HCT116 (cell line): ENCODE data around the gene SNPH. TPM values are rescaled to one million over a fixed set of nuclear protein-coding genes. Genes with fewer than 3 reads are reported as not detected.

ENCODE experiments used
- ATAC-seq: fragments of 200-7000 bp; cut with Tn5 transposase; 2 replicates; pipeline ENCODE4 v1.9.1; 2020; ENCODE audit warnings: mild to moderate bottlenecking, moderate library complexity
- BruUV-seq: library from RNA; stranded (reverse); fragments of 400-500 nt; replicated peaks from 2 replicates; lab custom pipeline; 2021; lab: Mats Ljungman, UMichigan
- CTCF ChIA-PET: fragments of 300-600 bp; sonication (Branson Sonifier 250); formaldehyde crosslinking; loops from one replicate; lab custom pipeline; 2021; ENCODE audit warnings: antibody characterized with exemption; lab: Charles Lee
- POLR2A ChIA-PET: fragments of 300-600, 350-600 bp; sonication (Branson Sonifier 250); formaldehyde crosslinking; loops from one replicate; lab custom pipeline; 2021; ENCODE audit warnings: antibody characterized with exemption; lab: Charles Lee
- RAD21 ChIA-PET, 2 experiments: fragments of 300-600 bp; sonication (Branson Sonifier 250); formaldehyde crosslinking; loops; one replicate each; lab custom pipeline; 2023; ENCODE audit warnings: low total read pairs in 2 of 2; ENCODE audit not compliant: uncharacterized antibody in 2 of 2, unreplicated experiment in 2 of 2, low non-redundant PET in 1 of 2; lab: Charles Lee
- DNase-seq: peaks from one replicate; pipeline ENCODE4 v3.0.0-alpha.2; 2010; ENCODE audit warnings: low read depth, low spot score
- H2AFZ ChIP-seq: fragments of 200-600 bp; shearing (Covaris generic), sonication (generic); 2 replicates; pipeline ENCODE4 v1.6.1; 2017; ENCODE audit warnings: low read depth, mixed run types, mixed read lengths, antibody characterized with exemption, low read length; ENCODE audit not compliant: poor library complexity, severe bottlenecking
- H3K27ac ChIP-seq: 2 replicates; pipeline ENCODE4 v1.5.1; 2012; ENCODE audit warnings: low read depth, low read length
- H3K27me3 ChIP-seq: fragments of 200-600 bp; sonication (generic); 2 replicates; pipeline ENCODE4 v1.6.1; 2016; ENCODE audit warnings: mixed run types, low read length, mixed read lengths; ENCODE audit not compliant: insufficient read depth
- H3K36me3 ChIP-seq, 2 experiments: fragments of 200-500 bp in 1 of 2; fragments of 200-600 bp in 1 of 2; sonication (Bioruptor generic) in 1 of 2; sonication (generic) in 1 of 2; 2 replicates each; pipeline versions ENCODE4 v1.5.1 to v1.6.1; 2014 to 2016; ENCODE audit warnings: low read length in 2 of 2, inconsistent platforms in 1 of 2, mixed read lengths in 1 of 2, mixed run types in 1 of 2; ENCODE audit not compliant: insufficient read depth in 2 of 2, control insufficient read depth in 1 of 2
- H3K4me1 ChIP-seq, 2 experiments: fragments of 200-600 bp in 1 of 2; sonication (generic) in 1 of 2; 2 replicates each; pipeline versions ENCODE4 v1.5.1 to v1.6.1; 2012 to 2017; ENCODE audit warnings: low read length in 2 of 2, inconsistent platforms in 1 of 2, mild to moderate bottlenecking in 1 of 2, mixed read lengths in 1 of 2, mixed run types in 1 of 2, moderate library complexity in 1 of 2; ENCODE audit not compliant: insufficient read depth in 2 of 2, control insufficient read depth in 1 of 2
- H3K4me2 ChIP-seq: fragments of 200-600 bp; sonication (generic); 2 replicates; pipeline ENCODE4 v1.6.1; 2017; ENCODE audit warnings: mixed run types, low read length, mixed read lengths
- H3K4me3 ChIP-seq, 2 experiments: fragments of 200-600 bp in 1 of 2; sonication (generic) in 1 of 2; replicated peaks in 1 of 2; 2 replicates each; pipeline ENCODE4 v1.5.1; 2011 to 2016; ENCODE audit warnings: low read length in 2 of 2, control low read depth in 1 of 2, low read depth in 1 of 2, mild to moderate bottlenecking in 1 of 2, mixed read lengths in 1 of 2, mixed run types in 1 of 2
- H3K79me2 ChIP-seq: fragments of 200-600 bp; sonication (generic); 2 replicates; pipeline ENCODE4 v1.6.1; 2017; ENCODE audit warnings: mild to moderate bottlenecking, mixed run types, low read length, moderate library complexity, mixed read lengths; ENCODE audit not compliant: insufficient read depth
- H3K9ac ChIP-seq: fragments of 200-600 bp; sonication (generic); 2 replicates; pipeline ENCODE4 v1.6.1; 2016; ENCODE audit warnings: low read length, mixed read lengths
- H3K9me2 ChIP-seq: fragments of 200-600 bp; sonication (generic), shearing (Covaris generic); 2 replicates; pipeline ENCODE4 v1.6.1; 2017; ENCODE audit warnings: mixed run types, mild to moderate bottlenecking, moderate library complexity; ENCODE audit not compliant: insufficient read depth
- H3K9me3 ChIP-seq, 2 experiments: fragments of 200-500 bp in 1 of 2; fragments of 200-600 bp in 1 of 2; sonication (Bioruptor generic) in 1 of 2; sonication (generic) in 1 of 2; 2 replicates each; pipeline ENCODE4 v1.6.1; 2014 to 2017; ENCODE audit warnings: low read length in 2 of 2, mixed read lengths in 2 of 2, inconsistent platforms in 1 of 2, low read depth in 1 of 2, mild to moderate bottlenecking in 1 of 2, mixed run types in 1 of 2, moderate library complexity in 1 of 2; ENCODE audit not compliant: control insufficient read depth in 1 of 2, insufficient read depth in 1 of 2
- H4K20me1 ChIP-seq: fragments of 200-600 bp; sonication (generic), shearing (Covaris generic); 2 replicates; pipeline ENCODE4 v1.6.1; 2017; ENCODE audit warnings: mixed run types, mild to moderate bottlenecking, moderate library complexity; ENCODE audit not compliant: insufficient read depth
- CBX3 ChIP-seq: IDR thresholded peaks from 2 replicates; pipeline ENCODE4 v1.6.1; 2012; ENCODE audit warnings: low read depth
- EZH2phosphoT487 ChIP-seq: fragments of 200-600 bp; IDR thresholded peaks from 2 replicates; pipeline ENCODE4 v1.6.1; 2018; ENCODE audit warnings: antibody characterized with exemption, borderline replicate concordance
- SP1 ChIP-seq: IDR thresholded peaks from 2 replicates; pipeline ENCODE4 v1.6.1; 2012; ENCODE audit warnings: low read depth
- YY1 ChIP-seq: IDR thresholded peaks from 2 replicates; pipeline ENCODE4 v1.6.1; 2011; ENCODE audit warnings: low read length, low read depth, moderate library complexity, mild to moderate bottlenecking; ENCODE audit not compliant: insufficient replicate concordance; ENCODE audit errors: extremely low read depth
- ZBTB33 ChIP-seq: IDR thresholded peaks from 2 replicates; pipeline ENCODE4 v1.6.1; 2011; ENCODE audit warnings: mild to moderate bottlenecking, low read length, moderate library complexity; ENCODE audit not compliant: insufficient replicate concordance; ENCODE audit errors: extremely low read depth
- intact Hi-C: fragments of 100-400 bp; cut with micrococcal nuclease; formaldehyde crosslinking; loops from 2 replicates; pipeline ENCODE4 v1.10.0; 2022
- total RNA-seq: library from RNA; stranded (reverse); gene quantifications from one replicate; pipeline ENCODE4 v1.2.1, GENCODE V29; 2021; ENCODE audit not compliant: unreplicated experiment

SNPH gene
- total RNA-seq, 1 experiment from 2014 or later: 3.2 TPM

DNA sequence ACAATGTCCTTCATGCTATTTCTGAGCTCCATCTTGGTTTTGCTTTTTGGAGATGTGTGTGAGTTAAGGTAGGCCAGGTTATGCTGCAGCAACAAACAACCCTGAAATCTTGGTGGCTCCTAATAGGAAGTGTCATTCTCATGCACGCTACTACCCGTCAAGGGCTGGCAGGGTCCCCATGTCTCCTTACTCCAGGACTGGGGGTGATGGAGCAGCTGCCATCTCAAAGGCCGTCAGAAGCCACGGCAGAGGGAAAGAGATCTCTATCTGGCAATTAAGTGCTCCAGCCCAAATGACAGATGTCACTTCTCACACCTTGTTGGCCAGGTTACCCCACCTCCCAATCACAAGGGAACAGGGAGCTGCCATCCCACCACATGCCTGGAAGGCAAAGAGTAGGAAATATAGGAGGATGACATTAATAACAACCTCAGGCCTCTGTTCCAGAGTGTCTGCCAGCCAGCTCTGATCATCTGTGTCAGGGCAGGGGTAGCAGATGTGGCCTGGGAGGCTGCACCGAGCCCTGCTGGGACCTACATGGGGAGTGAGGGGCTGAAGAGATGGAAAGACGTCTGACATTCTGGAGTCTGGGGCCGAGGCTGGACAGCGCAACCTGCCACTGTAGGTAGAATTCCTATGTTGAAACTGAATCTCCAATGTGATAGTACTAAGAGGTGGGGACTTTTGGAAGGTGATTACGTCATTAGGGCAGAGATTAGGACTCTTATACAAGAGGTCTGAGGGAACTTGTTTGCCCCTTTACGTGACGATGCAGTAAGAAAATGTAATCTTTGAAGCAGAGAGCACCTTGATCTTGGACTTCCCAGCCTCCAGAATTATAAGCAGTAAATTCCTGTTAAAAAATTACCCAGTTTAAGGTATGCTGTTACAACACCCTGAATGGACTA, 67.6 kb downstream of the SNPH start:
- CTCF ChIA-PET: no interaction called here
- Histone ChIP-seq H3K27ac (no peak overlapping the region), H4K20me1 (no peaks in the 10 kb centered on the region; the same call in 1 of the 2 replicates), H3K4me1 (peaks cover 10 to 14% of the 10 kb centered on the region in 2 experiments), H3K9me2 (no peaks in the 10 kb centered on the region), H3K4me3 (no peak overlapping the region), H3K36me3 (0 out of 4 replicates have a peak, but pooled peaks cover 0 to 3% of the 10 kb centered on the region in 2 experiments), H3K27me3 (no peaks in the 10 kb centered on the region), H3K9me3 (no peaks in the 10 kb centered on the region), H3K79me2 (peaks cover 54% of the 10 kb centered on the region), H3K4me2 (no peak overlapping the region), H3K9ac (no peak overlapping the region), H2AFZ (no peak overlapping the region)
- ATAC-seq (no peak), DNase-seq (no peak)
- no TSS peak for BruUV-seq
- POLR2A ChIA-PET: no interaction called here
- intact Hi-C loops: no loop called here
- no peak for TF ChIP-seq CBX3
- TF ChIP-seq EZH2phosphoT487: no peak
- no peak for TF ChIP-seq SP1
- TF ChIP-seq ZBTB33: no peak
- TF ChIP-seq YY1: no peak
- RAD21 ChIA-PET: no interaction called here
